Colonic mucosa (tissue), 4 donors: ENCODE measurements around the gene C1QL1. TPM values are rescaled to one million over a fixed set of nuclear protein-coding genes. Genes with fewer than 3 reads are reported as not detected.

Experiments used
- DNase-seq: peaks from one replicate; pipeline ENCODE4 v3.0.0-alpha.2; 2020
- H3K27ac ChIP-seq: fragments of 200-600 bp; one replicate; pipeline ENCODE4 v1.8.0; 2021
- H3K27me3 ChIP-seq: fragments of 200-600 bp; one replicate; pipeline ENCODE4 v1.8.0; 2021
- H3K36me3 ChIP-seq: fragments of 200-600 bp; one replicate; pipeline ENCODE4 v1.8.0; 2021
- H3K4me1 ChIP-seq: fragments of 200-600 bp; one replicate; pipeline ENCODE4 v1.8.0; 2021; ENCODE audit warnings: mild to moderate bottlenecking
- H3K4me3 ChIP-seq: fragments of 200-600 bp; one replicate; pipeline ENCODE4 v1.8.0; 2021
- H3K9ac ChIP-seq, 2 donors: one replicate each; pipeline ENCODE4 v1.7.0; 2013; ENCODE audit warnings: control low read depth in 2 of 2, low read depth in 2 of 2, low read length in 2 of 2
- H3K9me3 ChIP-seq: fragments of 200-600 bp; one replicate; pipeline ENCODE4 v1.8.0; 2021
- CTCF ChIP-seq: fragments of 200-600 bp; IDR thresholded peaks from one replicate; pipeline ENCODE4 v1.8.0; 2022; ENCODE audit warnings: antibody characterized with exemption, mild to moderate bottlenecking
- intact Hi-C: fragments of 100-400 bp; cut with DNase I; formaldehyde crosslinking; loops from one replicate; pipeline ENCODE4 v1.14.1; 2022
- total RNA-seq, 2 donors: library from RNA; stranded (reverse); fragmentation: NEBNext Ultra II Directional in 1 of 2; extraction: Animal tissue kit (Norgen Biotek cat#: 25700) in 1 of 2; gene quantifications; one replicate each; pipeline ENCODE4 v1.2.1, GENCODE V29; 2021
- donor health status: healthy.
- donor health status: DM: no; HTN: no; CAD: no.
- donor health status: DM: no; HTN: no; CAD: no.

C1QL1 gene
- total RNA-seq, 2 donors from 2014 or later: 1.2 to 1.9 TPM

DNA sequence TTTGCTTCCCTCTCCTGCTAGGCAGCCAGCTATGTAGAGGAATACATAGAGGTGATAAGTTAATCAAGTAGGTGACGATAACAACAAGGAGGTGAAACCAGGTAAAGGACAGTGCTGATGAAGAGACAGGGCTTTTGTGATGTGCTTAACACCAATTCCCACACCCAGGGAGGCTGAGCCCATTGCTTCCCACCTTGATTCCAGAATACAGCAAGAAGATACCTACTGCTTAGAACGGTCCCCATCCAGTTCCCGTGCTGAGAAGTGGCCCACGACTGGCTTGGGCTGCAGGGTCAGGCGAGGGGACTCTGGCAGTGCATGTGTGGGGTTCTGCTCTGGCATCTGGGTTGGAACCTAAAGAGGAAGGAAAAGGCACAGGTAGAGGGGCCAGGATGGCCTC, 36.7 kb downstream of the C1QL1 start:
- Histone ChIP-seq H3K27me3 (no peaks in the 10 kb centered on the region), H3K27ac (no peak overlapping the region), H3K9me3 (no peaks in the 10 kb centered on the region), H3K4me1 (no peaks in the 10 kb centered on the region), H3K36me3 (no peaks in the 10 kb centered on the region), H3K4me3 (no peak overlapping the region), H3K9ac (no peak overlapping the region)
- no peak for TF ChIP-seq CTCF
- intact Hi-C loops: no loop called here
- no peak for DNase-seq

DNA sequence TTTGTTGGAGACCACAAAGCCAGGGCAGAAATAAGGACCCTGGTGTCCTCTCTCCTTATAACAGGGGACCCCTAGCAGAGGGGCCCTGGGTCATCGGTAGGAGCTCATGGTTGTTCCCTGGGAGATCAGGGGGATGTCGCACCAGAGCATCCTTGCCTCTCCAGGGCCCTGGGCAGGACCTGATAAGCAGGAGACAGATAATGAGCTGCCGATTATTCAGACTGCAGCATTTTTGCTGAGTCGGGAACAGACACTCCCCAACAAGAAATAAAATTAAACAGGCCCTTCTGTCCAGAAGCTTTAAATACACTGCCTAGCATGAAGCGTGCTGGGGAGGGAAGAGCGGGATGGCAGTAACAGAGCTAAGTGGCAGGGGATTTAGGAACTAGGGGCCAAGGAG, 37.4 kb downstream of the C1QL1 start:
- Histone ChIP-seq H3K4me3 (no peak overlapping the region), H3K27me3 (no peaks in the 10 kb centered on the region), H3K9me3 (no peaks in the 10 kb centered on the region), H3K9ac (no peak overlapping the region), H3K36me3 (no peaks in the 10 kb centered on the region), H3K4me1 (no peaks in the 10 kb centered on the region), H3K27ac (no peak overlapping the region)
- intact Hi-C loops: no loop called here
- no peak for DNase-seq
- TF ChIP-seq CTCF: no peak

DNA sequence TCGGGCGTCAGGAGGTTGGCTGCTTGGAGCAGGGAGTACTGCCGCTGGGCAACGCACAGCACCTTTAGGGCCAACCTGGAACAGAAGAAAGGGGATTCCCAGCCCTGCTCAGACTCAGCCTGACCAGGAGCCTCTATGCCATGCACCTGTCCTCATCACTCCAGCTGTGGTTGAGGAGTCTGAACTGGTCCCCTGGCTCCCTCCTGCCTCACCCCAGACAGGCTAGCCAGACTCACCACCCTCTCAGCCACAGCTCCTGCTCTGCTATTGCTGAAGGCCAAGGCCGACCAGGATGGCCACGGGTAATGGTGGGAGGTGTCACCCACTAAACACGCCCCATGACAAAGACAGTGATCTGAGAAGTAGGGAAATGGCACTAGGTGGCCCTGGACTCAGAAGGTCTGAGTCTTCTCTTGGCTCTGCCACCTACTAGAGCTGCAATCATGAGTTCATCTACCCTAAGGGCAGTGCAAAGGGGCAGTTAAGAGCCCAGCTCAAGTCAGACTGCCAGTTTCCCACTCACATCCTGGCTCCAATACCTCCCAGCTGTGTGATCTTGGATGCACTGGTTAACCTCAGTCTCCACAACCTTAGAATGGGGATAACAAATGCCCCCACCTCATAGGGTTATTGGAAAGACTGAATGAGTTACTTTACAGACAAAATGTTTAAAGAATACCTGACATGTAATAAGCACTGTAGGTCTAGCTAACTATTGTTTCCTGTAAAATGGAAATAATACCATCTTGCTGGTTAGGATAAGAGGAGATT, 39.0 kb downstream of the C1QL1 start:
- Histone ChIP-seq H3K9me3 (no peaks in the 10 kb centered on the region), H3K36me3 (no peaks in the 10 kb centered on the region), H3K9ac (no peak overlapping the region), H3K4me1 (no peaks in the 10 kb centered on the region), H3K4me3 (no peak overlapping the region), H3K27me3 (no peaks in the 10 kb centered on the region), H3K27ac (no peak overlapping the region)
- intact Hi-C loops: no loop called here
- no peak for DNase-seq
- no peak for TF ChIP-seq CTCF

DNA sequence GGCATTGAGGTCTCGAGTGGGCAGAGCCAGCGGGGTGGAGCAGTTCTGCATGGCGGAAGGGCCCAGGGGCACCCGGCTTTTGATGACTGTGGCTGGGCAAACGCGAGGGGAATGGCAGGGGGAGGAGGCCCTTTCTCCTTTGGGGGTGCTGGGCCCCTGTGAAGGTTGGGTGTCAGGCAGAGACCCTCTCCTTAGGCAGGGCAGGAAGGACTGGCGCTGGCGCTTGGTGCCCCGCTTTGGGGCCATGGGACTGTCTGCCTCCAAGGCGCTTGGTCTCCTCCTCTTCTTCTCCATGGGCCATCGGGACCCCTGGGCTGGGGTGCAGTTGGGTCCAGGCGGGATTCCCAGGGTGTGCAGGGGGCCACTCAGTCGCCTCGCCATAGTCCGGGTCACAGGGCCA, 40.0 kb downstream of the C1QL1 start:
- intact Hi-C loops: no loop called here
- no peaks in the 10 kb centered on the region for H3K27me3 ChIP-seq
- no peaks in the 10 kb centered on the region for H3K4me1 ChIP-seq
- no peak overlapping the region for H3K4me3 ChIP-seq
- H3K27ac ChIP-seq: no peak overlapping the region
- H3K36me3 ChIP-seq: no peaks in the 10 kb centered on the region
- no peaks in the 10 kb centered on the region for H3K9me3 ChIP-seq
- H3K9ac ChIP-seq: no peak overlapping the region
- DNase-seq: no peak
- no peak for TF ChIP-seq CTCF

- Histone ChIP-seq H3K9me3 (no peaks in the 10 kb centered on the region), H3K4me3 (no peak overlapping the region), H3K27me3 (no peaks in the 10 kb centered on the region), H3K36me3 (no peaks in the 10 kb centered on the region), H3K4me1 (no peaks in the 10 kb centered on the region), H3K9ac (no peak overlapping the region), H3K27ac (no peak overlapping the region)
- intact Hi-C loops: no loop called here
- TF ChIP-seq CTCF: no peak
- no peak for DNase-seq
Measured at GRCh38 chr17:44927696-44928095, 40.4 kb downstream of the C1QL1 start.
